Ovary (tissue), 9 donors: Measurements from ENCODE around the gene TJP1. TPM values are rescaled to one million over a fixed set of nuclear protein-coding genes. Genes with fewer than 3 reads are reported as not detected.

ENCODE experiments used
- DNase-seq, 5 donors: peaks; one replicate each; pipeline ENCODE4 v3.0.0-alpha.2; 2019 to 2020
- H3K27ac ChIP-seq, 2 donors: fragments of 200-600 bp; one replicate each; pipeline versions ENCODE4 v1.5.1 to v1.8.0; 2019 to 2022
- H3K27me3 ChIP-seq: fragments of 200-600 bp; one replicate; pipeline ENCODE4 v1.8.0; 2022
- H3K36me3 ChIP-seq: fragments of 200-600 bp; sonication (generic); one replicate; pipeline ENCODE4 v1.5.1; 2019
- H3K4me1 ChIP-seq: one replicate; pipeline ENCODE4 v1.8.1; 2013; ENCODE audit warnings: mild to moderate bottlenecking, moderate library complexity; ENCODE audit not compliant: insufficient read depth
- H3K4me3 ChIP-seq: fragments of 200-600 bp; sonication (generic); one replicate; pipeline ENCODE4 v1.5.1; 2017
- H3K9me3 ChIP-seq, 2 donors: fragments of 200-600 bp in 1 of 2; sonication (generic) in 1 of 2; one replicate each; pipeline versions ENCODE4 v1.5.1 to v1.8.1; 2013 to 2019; ENCODE audit warnings: mild to moderate bottlenecking in 1 of 2, moderate library complexity in 1 of 2
- CTCF ChIP-seq, 3 donors: fragments of 450-650 bp in 2 of 3; fragments of 200-600 bp in 1 of 3; IDR thresholded peaks; one replicate each; pipeline versions ENCODE4 v1.5.1 to v1.8.0; 2016 to 2022; ENCODE audit warnings: antibody characterized with exemption in 3 of 3, mild to moderate bottlenecking in 1 of 3
- EP300 ChIP-seq: sonication (generic); formaldehyde crosslinking; IDR thresholded peaks from one replicate; pipeline ENCODE4 v1.6.1; 2017; ENCODE audit warnings: antibody characterized with exemption
- POLR2A ChIP-seq: fragments of 450-650 bp; IDR thresholded peaks from one replicate; pipeline ENCODE4 v1.6.1; 2017; ENCODE audit warnings: antibody characterized with exemption, mild to moderate bottlenecking, moderate library complexity
- WGBS, 3 donors: extraction: QIAGEN DNeasy Blood & Tissue Kit in 1 of 3; methylation state at CpG; one replicate each; pipeline versions ENCODE4 v1.1.5 to v1.1.7; 2013 to 2017; 5-methylcytosine and 5-hydroxymethylcytosine counted together
- intact Hi-C, 4 donors: fragments of 100-400 bp; cut with DNase I; formaldehyde crosslinking; loops; one replicate each; pipeline versions ENCODE4 v1.11.0 to v1.15.1; 2022 to 2023
- polyA plus RNA-seq, 2 donors: library from polyadenylated mRNA; stranded (reverse); fragments of 200-250 nt in 1 of 2; fragments of 350-450 nt in 1 of 2; fragmentation: Illumina TruSeq in 1 of 2; extraction: RNeasy Lipid Tissue Mini Kit (QIAGEN cat#74804) in 1 of 2; gene quantifications; one replicate each; pipeline ENCODE4 v1.2.3, GENCODE V29; 2013 to 2014
- total RNA-seq, 7 donors: library from RNA; depleted of rRNA in 2 of 7; stranded (reverse); fragments of >200 nt in 2 of 7; fragmentation: NEBNext Ultra II Directional in 3 of 7; extraction: Animal tissue kit (Norgen Biotek cat#: 25700) in 3 of 7; gene quantifications; one replicate each; pipeline versions ENCODE4 v1.1.0 to v1.2.4, GENCODE V29; 2016 to 2023
- donor health status: DM: no; HTN: no; CAD: no; lungs with moderate emphysema.
- donor health status: DM: no; HTN: no; CAD: no.
- donor health status: Bipolar disorder and iron deficiency.
- donor health status: DM: yes; HTN: yes; CAD: no.
- donor health status: DM: no; HTN: no; CAD: no.
- donor health status: DM: yes; HTN: yes; CAD: no.

Gene TJP1
- total and polyA plus RNA-seq, 9 donors: 25.3 to 150 (median 70.1) TPM

GRCh38 chr15:29686445-29687203, 135.6 kb downstream of the TJP1 start:
- Histone ChIP-seq H3K27ac (no peak overlapping the region), H3K9me3 (no peaks in the 10 kb centered on the region), H3K4me3 (no peak overlapping the region), H3K27me3 (no peaks in the 10 kb centered on the region), H3K4me1 (no peaks in the 10 kb centered on the region), H3K36me3 (no peaks in the 10 kb centered on the region)
- no peak for DNase-seq
- intact Hi-C loops: no loop called here
- WGBS, 3 donors: 79 to 83% (median 80%) methylated on average over 8 of the region's 8 CpGs
- TF ChIP-seq EP300: no peak
- TF ChIP-seq CTCF (IDR thresholded peaks at IDR 0.05): no peak
- TF ChIP-seq POLR2A: no peak

- H3K4me3 ChIP-seq: no peak overlapping the region
- no peak for TF ChIP-seq EP300
- TF ChIP-seq POLR2A: no peak
- no peak for TF ChIP-seq CTCF (IDR thresholded peaks at IDR 0.05)
- 83 to 89% (median 85%) methylated on average over 4 of the region's 4 CpGs for WGBS, 3 donors
- intact Hi-C loops: no loop called here
- no peaks in the 10 kb centered on the region for H3K36me3 ChIP-seq
- no peak for DNase-seq
- H3K4me1 ChIP-seq: no peaks in the 10 kb centered on the region
- H3K9me3 ChIP-seq: no peaks in the 10 kb centered on the region
- no peaks in the 10 kb centered on the region for H3K27me3 ChIP-seq
- no peak overlapping the region for H3K27ac ChIP-seq
Measured at GRCh38 chr15:29686079-29686425, 136.2 kb downstream of the TJP1 start.

- Histone ChIP-seq H3K4me3 (no peak overlapping the region), H3K4me1 (no peaks in the 10 kb centered on the region), H3K9me3 (no peaks in the 10 kb centered on the region), H3K36me3 (no peaks in the 10 kb centered on the region), H3K27ac (no peak overlapping the region), H3K27me3 (no peaks in the 10 kb centered on the region)
- TF ChIP-seq CTCF (IDR thresholded peaks at IDR 0.05) (no peak), POLR2A (no peak), EP300 (no peak)
- DNase-seq: no peak
- WGBS, 3 donors: 76 to 79% (median 77%) methylated on average over 20 of the region's 20 CpGs
- intact Hi-C loops: no loop called here
Measured at GRCh38 chr15:29685156-29686078, 136.9 kb downstream of the TJP1 start.

- Histone ChIP-seq H3K36me3 (no peaks in the 10 kb centered on the region), H3K27me3 (no peaks in the 10 kb centered on the region), H3K4me1 (no peaks in the 10 kb centered on the region), H3K4me3 (no peak overlapping the region), H3K9me3 (no peaks in the 10 kb centered on the region), H3K27ac (no peak overlapping the region)
- DNase-seq: no peak
- WGBS, 3 donors: 92 to 94% (median 92%) methylated on average over 3 of the region's 3 CpGs
- no peak for TF ChIP-seq EP300
- no peak for TF ChIP-seq POLR2A
- TF ChIP-seq CTCF (IDR thresholded peaks at IDR 0.05): no peak
- intact Hi-C loops: no loop called here
Measured at GRCh38 chr15:29682781-29683180, 139.5 kb downstream of the TJP1 start.
